HG02840 (cell line): ENCODE measurements around the gene ST3GAL5.

Source experiments
- ATAC-seq: cut with Tn5 transposase; IDR thresholded peaks from one replicate; pipeline ENCODE4 v1.9.1; 2021; ENCODE audit warnings: mild to moderate bottlenecking, moderate library complexity, moderate number of reproducible peaks; ENCODE audit not compliant: unreplicated experiment, low FRiP score

ST3GAL5 gene

DNA sequence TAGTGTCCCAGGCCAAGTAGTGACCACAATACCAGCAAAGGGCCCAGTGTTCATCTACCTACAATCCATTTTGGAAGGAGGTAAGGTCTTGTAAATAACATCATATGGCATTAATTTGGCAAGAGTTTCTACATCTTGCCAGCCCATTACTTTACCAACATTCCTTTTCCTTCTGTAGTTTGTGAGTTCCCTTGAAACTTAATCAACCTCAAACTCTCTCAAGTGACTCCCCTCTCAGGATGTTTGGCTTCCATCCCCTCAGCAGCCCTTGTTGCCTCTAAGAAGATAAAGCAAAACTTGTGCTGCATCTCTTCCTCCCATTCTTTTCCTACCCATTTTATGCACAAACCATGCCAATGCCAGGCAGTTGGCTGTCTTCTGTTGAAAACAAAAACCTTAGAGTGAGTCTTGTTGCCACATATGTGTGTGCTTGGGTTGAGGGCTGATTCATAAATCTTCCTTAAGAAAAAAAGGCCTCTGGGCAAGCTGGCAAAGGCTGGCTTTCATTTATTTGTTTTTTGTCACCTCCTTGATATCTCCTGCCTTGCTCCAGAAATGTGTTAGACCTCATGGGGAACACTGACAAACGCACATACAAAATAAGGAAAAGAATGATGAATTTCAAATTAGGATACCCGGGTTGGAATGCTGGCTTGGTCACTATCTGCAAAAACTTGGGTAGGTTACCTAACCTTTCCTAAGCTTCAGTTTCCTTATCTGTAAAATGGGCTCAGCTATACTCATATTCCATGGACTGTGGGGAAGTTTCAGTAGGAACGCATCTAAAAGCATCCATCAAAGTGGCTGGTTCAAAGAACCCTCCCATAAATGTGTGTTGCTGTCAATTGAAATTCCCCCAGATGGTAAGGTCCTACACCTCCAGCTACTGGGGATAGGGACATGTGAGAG lies 29.4 kb upstream of the ST3GAL5 start:
- ATAC-seq: no peak

DNA sequence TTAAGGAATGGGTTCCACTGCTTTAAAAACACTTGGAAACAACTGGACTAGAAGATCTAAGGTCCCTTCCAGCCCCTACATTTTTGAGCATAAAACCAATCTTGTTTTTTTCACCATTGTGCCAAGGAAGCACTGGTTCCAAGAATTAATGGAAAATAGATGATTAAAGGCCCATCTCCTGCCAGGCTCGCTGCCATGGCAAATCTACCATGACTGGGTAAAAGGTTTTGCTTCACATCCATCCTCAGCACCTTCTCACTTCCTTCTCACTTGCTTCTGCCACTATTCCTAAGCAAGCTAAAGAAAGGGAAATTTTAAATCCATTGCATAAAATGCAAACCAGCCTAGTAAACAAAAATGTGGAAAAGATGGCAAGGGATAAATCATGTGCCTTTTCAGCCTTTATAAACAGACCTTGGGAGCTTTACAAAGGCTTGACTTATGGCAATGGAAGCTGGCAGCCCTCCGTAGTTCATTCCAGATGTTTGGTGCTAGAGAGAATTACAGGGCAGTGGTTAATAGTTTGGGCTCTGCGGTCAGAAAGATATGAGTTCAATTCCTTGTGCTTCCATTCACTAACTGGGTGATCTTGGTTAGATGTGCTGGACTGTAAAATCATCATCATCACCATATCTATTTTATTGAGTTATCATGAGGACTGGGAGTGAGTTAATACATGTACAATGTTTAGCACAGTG lies 27.0 kb upstream of the ST3GAL5 start:
- no peak for ATAC-seq

DNA sequence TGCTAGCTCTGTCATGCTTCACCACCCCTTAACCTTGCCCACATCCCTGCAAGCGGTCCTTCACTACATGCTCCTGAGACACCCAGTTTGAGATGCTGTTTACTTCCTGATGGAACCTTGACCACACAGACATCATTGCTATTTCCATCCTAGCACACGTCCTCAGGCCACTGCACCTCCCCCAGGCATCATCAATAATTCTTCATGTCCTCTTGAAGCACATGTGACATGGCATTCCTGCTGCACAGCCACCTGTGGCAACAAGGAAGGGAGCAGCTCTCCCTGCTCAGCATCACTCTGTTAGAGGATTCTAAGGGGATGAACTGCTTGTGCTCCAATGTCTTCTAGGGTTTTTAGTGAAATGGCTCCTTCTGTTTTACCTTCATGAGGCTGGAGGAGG lies 26.1 kb upstream of the ST3GAL5 start:
- ATAC-seq: no peak

DNA sequence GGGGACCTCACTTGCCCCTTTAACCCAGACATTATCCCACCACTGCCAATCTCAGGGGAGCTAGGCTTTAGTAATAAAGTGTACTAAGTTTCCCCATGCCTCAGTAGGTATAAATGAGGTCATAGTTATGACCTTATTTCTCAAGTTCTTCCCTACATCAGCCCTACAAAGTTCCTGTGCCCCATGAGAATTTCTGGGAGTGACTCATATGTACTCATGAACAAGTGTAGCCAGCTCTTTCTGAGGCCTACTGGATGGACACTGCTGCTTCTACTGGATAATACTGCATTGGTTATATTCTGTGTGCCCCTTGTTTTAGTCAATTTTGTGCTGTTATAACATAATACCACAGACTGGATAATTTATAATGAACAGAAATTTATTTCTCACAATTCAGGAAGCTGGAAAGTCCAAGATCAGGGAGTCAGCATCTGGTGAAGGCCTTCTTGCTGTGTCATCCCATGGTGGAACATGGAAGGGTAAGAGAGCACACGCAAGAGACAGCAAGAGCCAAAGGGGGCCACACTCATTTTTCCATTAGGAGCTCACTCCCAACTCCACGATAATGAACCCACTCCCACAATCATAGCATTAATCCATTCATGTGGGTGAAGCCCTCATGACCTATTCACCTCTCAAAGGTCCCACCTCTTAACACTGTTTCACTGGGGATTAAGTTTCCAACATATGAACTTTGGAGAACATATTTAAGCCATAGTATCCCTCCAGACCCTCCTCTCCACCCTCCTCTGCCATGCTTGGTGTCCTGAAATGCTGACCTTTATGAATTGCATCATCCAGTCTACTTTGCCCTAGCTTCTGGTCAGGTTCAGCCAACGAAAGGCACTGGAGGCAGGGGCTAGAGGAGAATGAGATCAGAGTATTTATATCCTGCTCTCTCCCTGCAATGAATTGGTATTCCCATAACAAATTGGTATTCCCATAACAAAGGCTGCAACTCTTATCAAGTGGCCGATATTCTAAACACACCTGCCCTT lies 25.4 kb upstream of the ST3GAL5 start:
- ATAC-seq: no peak

DNA sequence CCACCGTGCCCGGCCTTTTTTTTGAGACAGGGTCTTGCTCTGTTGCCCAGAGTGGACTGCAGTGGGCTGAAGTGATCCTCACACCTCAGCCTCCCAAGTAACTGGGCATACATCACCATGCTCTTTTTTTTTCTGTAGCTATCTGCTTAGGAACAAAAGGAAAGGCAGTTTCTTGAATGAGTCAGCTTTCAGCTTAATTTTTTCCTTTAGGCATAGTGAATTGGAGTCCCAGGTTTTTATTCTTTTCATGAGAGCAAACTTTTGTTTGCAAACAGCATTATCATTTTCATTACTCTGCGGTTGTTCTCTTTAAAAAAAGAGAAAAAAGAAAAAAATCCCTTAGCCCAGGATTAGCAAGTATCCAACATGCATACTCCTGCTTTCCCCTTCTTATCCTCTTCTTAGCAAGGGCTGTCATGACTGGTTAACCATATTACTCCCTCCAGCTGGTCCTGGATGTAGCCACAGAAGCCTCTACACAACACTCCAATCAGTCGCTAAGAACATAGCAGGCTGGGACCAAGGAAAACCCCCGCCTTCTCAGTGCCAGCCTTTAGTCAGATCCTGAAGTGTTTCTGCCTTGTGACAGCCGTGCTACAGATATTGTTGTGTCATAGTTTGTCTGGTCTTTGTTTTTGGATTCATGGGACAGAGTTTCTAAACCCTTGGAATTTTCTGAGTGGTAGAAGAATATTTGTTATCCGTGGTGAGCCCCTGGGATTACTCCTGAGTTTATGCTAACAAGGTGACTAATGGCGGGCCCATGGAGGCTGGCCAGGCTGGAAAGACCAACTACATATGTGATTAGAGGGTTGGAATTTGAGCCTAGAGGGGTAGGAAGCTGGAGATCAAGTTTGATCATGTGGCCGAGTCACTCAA lies 23.3 kb upstream of the ST3GAL5 start:
- no peak for ATAC-seq

DNA sequence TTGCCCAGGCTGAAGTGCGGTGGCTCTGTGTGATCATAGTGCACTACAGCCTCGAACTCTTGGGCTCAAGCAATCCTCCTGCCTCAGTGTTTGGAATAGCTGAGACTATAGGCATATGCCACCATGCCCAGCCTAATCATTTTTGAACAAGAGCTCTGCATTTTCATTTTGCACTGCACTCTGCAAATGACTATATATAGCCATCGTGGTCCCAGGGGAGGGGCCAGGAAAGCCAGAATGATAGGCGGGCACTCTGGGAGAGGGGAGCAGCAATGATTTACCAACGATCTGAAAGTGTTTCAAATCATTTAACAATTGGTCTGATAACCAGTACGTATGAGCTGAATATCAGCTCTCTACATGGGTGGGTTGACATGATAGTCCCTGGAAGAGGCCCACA lies 22.3 kb upstream of the ST3GAL5 start:
- ATAC-seq: no peak

DNA sequence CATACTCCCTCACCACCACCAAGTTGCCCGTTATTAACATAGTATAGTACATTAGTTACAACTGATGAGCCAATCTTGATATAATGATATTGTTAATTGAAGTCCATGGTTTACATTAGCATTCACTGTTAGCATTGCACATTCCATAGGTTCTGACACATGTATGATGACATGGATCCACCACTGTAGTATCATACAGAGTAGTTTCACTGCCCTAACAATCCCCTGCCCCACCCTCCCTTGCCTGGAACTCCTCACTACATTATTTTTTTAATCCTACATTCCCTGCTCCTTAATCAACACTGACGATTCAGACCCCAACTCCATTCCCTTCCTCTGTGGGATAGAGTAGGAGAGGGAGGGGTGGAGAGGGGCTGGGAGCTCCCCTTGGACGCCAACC lies 20.2 kb upstream of the ST3GAL5 start:
- ATAC-seq: no peak

DNA sequence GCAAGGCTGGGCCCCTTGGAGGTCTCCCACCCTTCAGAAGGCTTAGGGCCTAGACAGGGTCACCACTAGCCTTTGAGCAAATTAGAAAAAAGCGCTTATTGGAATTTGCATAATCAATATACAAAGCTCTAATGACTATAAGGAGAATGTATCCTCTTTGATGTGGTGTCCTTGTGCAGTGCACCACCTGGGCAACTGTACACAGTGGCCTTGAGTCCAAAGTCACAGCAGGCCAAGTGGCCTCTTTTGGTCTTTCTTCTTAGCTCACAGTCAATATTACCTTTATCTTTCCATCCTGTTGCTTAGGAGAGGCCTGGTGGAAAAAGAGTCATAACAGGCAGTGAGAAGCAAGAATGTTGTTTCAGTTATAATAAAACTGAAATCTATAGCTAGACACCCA lies 19.7 kb upstream of the ST3GAL5 start:
- ATAC-seq: no peak

DNA sequence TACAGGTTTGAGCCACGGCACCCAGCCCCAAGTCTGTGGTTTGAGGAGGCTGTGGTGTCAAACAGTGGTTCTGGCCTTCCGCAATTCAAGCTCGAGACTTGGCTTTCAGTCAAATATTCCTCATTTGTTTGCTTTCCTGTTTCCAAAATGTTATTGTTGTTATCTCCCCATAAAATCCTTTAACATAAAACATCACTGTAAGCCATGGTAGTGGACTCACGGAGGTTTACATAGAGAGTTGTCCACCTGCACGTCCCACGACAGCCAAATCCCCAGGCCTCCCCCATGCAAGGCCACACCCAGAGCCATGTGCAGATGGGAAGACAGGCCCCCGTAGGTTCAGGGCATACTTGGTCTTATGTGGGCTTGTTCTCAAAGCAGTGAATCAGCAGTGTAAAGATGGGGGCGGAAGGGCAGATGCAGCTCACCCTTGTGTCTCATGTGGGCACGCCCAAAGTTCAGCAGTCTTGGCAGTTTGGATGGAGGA lies 18.9 kb upstream of the ST3GAL5 start:
- no peak for ATAC-seq

DNA sequence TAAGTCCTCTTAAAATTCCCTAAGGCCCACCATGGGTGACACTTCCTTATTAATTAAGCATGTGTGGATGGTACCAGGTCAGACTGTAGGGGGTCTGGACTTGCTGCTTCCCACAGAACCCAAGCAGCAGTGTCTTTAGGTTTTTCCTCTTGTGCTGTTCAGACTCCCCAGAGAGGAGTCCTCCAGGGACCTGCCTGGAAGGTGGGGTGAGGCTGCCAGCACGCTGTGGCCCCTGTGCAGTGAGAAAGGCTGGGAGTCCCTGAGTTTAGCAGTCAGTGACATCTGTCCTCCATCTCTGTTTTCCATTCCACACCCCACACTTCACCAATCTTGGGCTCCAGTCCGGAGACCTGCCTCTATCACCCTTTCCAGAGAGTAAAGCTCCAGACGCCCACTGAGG lies 18.0 kb upstream of the ST3GAL5 start:
- ATAC-seq: no peak

DNA sequence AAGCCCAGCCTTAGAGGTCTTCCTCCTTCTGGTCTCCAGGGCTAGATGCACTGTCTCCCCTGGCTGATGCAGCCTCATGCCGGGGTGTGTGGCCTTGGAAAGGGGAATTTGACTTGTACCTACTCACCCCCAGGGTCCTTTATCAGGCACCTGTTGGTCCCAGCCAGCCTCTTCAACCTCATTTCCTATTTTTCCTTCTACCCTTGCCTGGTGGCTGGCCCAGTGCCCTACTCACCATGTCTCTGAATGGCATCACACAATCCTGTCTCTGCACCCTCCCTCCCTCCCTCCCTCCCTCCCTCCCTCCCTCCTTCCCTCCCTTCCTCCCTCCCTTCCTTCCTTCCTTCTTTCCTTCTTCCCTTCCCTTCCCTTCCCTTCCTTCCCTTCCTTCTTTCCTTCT lies 17.1 kb upstream of the ST3GAL5 start:
- ATAC-seq: no peak

DNA sequence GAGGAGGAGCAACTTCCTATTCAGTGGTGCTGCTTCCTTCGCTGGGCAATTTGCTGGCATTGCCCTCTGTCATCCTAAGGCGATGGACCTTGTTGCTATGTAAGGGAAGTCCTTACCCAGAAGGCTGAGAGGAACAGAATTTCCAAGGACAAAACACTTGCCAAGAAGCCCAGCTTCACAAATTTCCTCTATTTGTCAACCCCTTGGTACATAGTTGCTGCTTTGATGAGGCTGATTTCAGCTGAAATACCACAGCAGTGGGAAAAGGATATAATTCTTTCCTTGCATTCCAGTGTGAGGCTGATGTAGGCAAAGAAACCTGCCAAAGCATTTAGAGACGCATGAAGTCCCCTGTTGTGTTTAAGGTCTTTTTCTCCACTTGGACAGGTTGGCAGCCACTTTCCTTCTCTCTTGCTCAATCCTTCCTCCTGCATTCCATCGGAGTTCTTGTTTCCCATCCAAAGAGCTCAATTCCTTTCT lies 16.4 kb upstream of the ST3GAL5 start:
- ATAC-seq: no peak

DNA sequence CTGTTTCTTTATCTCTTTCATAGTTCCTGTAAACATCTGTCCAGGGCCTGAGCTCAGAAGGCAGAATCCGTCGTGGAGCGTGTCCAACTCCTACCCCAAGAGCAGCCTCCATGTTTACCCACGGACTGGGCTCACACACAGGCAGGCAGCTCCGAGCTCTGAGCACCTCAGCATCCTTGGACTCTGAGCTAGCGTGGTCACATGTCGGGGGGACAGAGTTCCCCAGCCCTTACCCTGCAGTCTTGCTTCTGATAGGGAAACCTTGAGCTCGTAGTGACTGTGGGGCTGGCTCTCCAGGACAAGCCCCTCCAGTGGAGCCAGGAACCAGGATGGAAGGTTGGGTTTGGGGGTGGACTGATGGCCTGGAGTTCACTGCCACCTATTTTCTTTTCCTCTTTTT lies 15.1 kb upstream of the ST3GAL5 start:
- no peak for ATAC-seq

DNA sequence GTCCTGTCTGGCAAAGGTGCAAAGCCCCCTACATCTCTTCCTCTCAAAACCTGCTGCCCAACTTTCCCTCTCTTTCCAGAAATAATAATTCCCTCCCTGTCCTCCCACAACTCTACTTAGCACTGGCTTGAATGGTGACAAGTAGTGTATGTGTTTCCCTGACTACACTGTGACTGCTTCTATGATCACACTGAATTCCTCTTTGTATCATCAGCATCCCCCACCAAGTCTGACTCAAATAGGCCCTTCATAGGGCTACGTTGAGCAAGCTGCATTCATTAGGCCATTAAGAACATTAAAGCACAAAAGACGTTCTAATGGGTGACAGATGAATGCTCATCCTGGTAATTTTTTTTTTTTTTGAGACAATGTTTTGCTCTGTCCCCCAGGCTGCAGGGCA lies 13.7 kb upstream of the ST3GAL5 start:
- no peak for ATAC-seq

DNA sequence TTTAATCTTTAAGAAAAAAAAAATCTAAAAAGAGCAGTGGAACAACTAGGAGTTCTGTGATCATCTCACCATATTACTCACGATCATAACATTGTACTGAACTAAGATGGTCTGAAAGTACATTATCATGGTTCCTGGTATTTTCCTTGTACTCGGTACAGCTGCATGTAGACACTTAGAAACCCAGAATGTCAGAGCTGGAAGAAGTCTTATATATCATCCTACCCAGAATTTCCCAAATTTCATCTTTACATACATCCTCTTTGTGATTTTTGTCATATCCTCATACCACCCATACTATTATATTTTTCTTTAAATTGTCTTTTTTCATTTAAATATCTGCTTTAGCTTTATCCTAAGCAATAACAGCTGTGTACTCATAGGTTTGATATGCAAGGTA lies 12.4 kb upstream of the ST3GAL5 start:
- ATAC-seq: no peak

DNA sequence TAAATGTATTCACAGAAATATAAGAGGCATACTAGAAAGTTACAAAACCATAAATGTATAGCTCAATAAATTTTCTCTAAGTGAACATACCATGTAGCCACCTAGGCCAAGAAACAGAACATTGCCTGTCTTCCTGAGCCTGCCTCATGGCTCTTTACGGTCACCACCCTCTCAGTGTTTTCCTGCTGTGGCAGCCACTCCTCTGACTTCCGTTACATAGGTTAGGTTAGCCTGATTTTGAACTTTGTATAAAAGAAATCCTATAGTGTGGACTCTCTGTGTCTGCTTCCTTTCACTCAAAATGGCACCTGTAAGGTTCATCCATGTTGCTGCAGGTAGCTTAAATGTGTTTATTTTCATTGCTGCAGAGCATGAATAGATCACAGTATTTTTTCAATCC lies 11.6 kb upstream of the ST3GAL5 start:
- no peak for ATAC-seq

DNA sequence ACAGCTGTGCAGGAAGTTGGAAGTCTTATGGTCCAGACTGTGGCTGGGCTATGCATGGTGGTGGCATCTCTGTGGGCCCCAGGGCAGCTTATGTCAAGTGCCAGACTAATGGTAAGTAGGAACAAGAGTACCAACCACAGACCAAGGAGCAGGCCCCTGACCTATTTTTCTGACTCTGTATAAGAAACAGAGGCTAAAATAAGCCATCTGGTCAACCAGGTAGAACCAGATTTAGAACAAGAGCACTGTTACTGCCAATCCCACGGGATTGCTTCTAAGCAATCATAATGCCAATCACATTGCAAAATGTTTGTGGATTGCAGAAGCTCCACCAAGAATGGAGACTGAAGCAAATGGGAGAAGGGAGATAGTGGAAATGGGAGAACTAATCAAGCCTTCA lies 11.1 kb upstream of the ST3GAL5 start:
- ATAC-seq: no peak

DNA sequence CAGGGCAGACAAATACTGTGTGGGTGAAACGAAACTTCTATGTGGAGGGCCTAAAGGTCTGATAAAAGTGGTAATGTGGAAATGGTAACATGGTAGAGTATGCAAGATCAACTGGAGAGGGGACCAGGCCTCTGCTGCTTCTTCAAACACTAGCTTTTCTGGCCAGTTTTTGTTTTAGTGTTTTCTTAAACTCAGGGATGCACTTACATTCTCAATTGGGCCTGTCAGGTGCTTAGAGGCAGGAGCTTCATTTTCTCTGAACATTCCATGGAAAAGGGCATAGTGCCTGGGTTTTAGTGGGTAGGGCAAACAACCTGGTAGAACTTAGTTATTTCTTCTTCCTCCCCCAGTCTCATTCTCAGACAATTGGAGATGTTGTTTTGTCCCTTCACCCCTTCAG lies 10.5 kb upstream of the ST3GAL5 start:
- no peak for ATAC-seq

DNA sequence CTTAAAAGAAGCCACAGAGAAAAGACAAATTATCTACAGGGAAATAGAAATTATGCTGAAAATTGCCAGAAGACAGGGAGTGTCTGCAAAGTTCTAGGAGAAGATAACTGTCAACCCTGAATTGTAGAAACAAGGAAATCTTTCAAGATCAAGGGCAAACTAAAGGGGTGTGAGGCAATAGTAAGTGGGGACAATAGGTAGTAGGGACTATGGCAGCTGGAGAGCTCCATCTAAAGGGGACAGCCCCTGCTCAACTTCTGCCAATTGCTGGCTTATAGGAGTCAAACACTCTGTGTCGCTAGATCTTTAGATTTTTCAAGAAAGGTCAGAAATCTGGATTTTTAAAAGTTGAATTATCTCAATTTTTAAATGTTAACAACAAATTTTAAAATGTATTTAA lies 10.1 kb upstream of the ST3GAL5 start:
- ATAC-seq: no peak
